ENCODE measurements around the gene RORC. TPM values are rescaled to one million over a fixed set of nuclear protein-coding genes. Genes with fewer than 3 reads are reported as not detected.

RORC gene
- total and polyA plus RNA-seq, 2 of the 8 experiments (the other 6 are each of a cell fraction or from before 2014, with no cell fraction given): 0.44 to 0.54 TPM

- Histone ChIP-seq H3K27me3 (replicated peaks in 1 of 4; ENCODE audit: control insufficient read depth in 3 of 4, extremely low read depth in 1 of 4, insufficient read depth in 3 of 4, low read length in 3 of 4) (no peaks in the 10 kb centered on the region), H3K56ac (replicated peaks; ENCODE audit: insufficient read length, low read depth, low read length) (no peak overlapping the region), H3K79me1 (ENCODE audit: low read depth, low read length) (no peaks in the 10 kb centered on the region), H3K9me3 (ENCODE audit: insufficient read depth in 2 of 2, low read depth in 1 of 2, low read length in 1 of 2) (no peaks in the 10 kb centered on the region), H3K27ac (ENCODE audit: low read depth, low read length) (no peak overlapping the region), H2AK5ac (ENCODE audit: low read depth, low read length) (no peak overlapping the region), H3K14ac (ENCODE audit: insufficient read length) (no peak overlapping the region), H3K18ac (ENCODE audit: extremely low read depth, low read length) (no peak overlapping the region), H3K4ac (replicated peaks; ENCODE audit: insufficient read length, low read depth, low read length) (no peak overlapping the region), H3K79me2 (ENCODE audit: control insufficient read depth in 1 of 2, insufficient read depth in 2 of 2, low read length in 2 of 2) (no peaks in the 10 kb centered on the region), H3K9ac (replicated peaks in 1 of 4; ENCODE audit: extremely low read depth in 1 of 4, low read depth in 3 of 4, low read length in 3 of 4) (no peak overlapping the region), H3K4me2 (ENCODE audit: insufficient read depth in 1 of 2, low read depth in 2 of 2, low read length in 2 of 2) (no peak overlapping the region), H2BK15ac (ENCODE audit: low read length) (no peak overlapping the region), H4K91ac (replicated peaks; ENCODE audit: insufficient read length, low read length) (no peak overlapping the region), H3K23me2 (ENCODE audit: low read depth, low read length) (no peaks in the 10 kb centered on the region), H3K4me3 (ENCODE audit: extremely low read depth in 1 of 4, insufficient read depth in 2 of 4, low read depth in 3 of 4, low read length in 4 of 4) (no peak overlapping the region), H2BK12ac (ENCODE audit: low read depth, low read length) (no peak overlapping the region), H2BK20ac (ENCODE audit: low read length) (no peak overlapping the region), H2BK5ac (ENCODE audit: low read depth, low read length) (no peak overlapping the region), H3K36me3 (ENCODE audit: control insufficient read depth in 2 of 4, insufficient read depth in 4 of 4, low read length in 3 of 4) (no peaks in the 10 kb centered on the region), H3K23ac (ENCODE audit: insufficient read length) (no peak overlapping the region), H3K4me1 (replicated peaks in 1 of 4; ENCODE audit: control insufficient read depth in 3 of 4, insufficient read depth in 4 of 4, low read length in 3 of 4) (peaks cover 0 to under 1% (median 0%) of the 10 kb centered on the region in 4 experiments; a peak in 2 of 7 replicates), H2BK120ac (replicated peaks; ENCODE audit: low read depth, low read length) (no peak overlapping the region), H4K5ac (ENCODE audit: insufficient read length, low read depth, low read length) (no peak overlapping the region), H2AFZ (ENCODE audit: low read length) (no peak overlapping the region), H4K20me1 (replicated peaks in 1 of 2; ENCODE audit: control insufficient read depth in 1 of 2, insufficient read depth in 2 of 2, low read length in 2 of 2) (no peaks in the 10 kb centered on the region), H4K8ac (ENCODE audit: extremely low read depth, insufficient read depth, low read length) (no peak overlapping the region)
- WGBS, 2 experiments (ENCODE audit: extremely low coverage in 1 of 2, insufficient coverage in 1 of 2, insufficient read length in 1 of 2, insufficient replicate concordance in 2 of 2, low coverage in 1 of 2, low lambda C conversion rate in 2 of 2, missing lambda C conversion rate in 1 of 2): 80% methylated on average over 8 of the region's 8 CpGs; no CpG with 5 or more reads in 1 of the 2 experiments
- DNase-seq (ENCODE audit: low read depth in 1 of 2, low spot score in 2 of 2): no peak
- CTCF ChIA-PET (ENCODE audit: partially characterized antibody): interaction anchor here (0.7 to 1.0 kb wide), 3 partner anchors 22 to 73 kb away, joined by 3 read pairs; no protein-coding TSS in a partner anchor
- POLR2A ChIA-PET (ENCODE audit: partially characterized antibody): interaction anchor here (0.6 to 3.2 kb wide), 2 partner anchors 12 to 590 kb away, joined by 5 to 19 read pairs; partner anchors contain the start of gene C2CD4D
- no peak for FAIRE-seq
- TF ChIP-seq SRF (IDR thresholded peaks at IDR 0.05; ENCODE audit: low read depth, low read length): no peak
- TF ChIP-seq CBX8 (IDR thresholded peaks at IDR 0.05; ENCODE audit: borderline replicate concordance, low read depth, low read length): no peak
Observed at GRCh38 chr1:151851886-151852285, 20.3 kb upstream of the RORC start.

All from H1 (cell line).